ENCODE results near the gene CNTN5. TPM values are rescaled to one million over a fixed set of nuclear protein-coding genes. Genes with fewer than 3 reads are reported as not detected.

CNTN5 gene
- total and polyA plus RNA-seq, 10 of the 15 experiments (the other 5 are each of a cell fraction or from before 2014, with no cell fraction given): 0.01 TPM; not detected in 9

DNA sequence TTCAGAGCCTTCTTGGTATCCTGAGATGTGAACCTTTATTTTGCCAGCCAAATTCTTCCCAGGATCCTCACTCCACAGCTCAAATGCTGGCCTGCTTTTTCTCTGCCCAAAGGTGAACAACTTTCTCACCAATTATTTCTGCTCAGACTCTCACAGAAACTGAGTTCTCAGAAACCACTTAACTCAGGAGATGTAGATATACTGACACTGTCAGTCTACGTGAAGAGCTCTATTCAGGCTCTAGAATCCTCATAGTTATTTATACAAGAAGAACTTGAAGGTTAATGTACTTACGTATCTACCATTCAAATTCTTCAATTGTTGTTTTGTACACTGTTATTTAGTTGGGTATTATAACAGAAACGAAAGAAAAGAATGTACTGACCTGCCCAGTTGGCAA, 666.1 kb downstream of the CNTN5 start:
- Histone ChIP-seq H4K20me1 (ENCODE audit: control insufficient read depth, insufficient read depth) (no peaks in the 10 kb centered on the region), H2AFZ (ENCODE audit: control insufficient read depth, low read depth, low read length) (no peak overlapping the region), H3K9me3 (replicated peaks; ENCODE audit: control insufficient read depth, insufficient read depth, low read length) (no peaks in the 10 kb centered on the region), H3K4me2 (ENCODE audit: control insufficient read depth, insufficient read depth) (no peak overlapping the region), H3K4me1 (ENCODE audit: control insufficient read depth, insufficient read depth, low read length) (no peaks in the 10 kb centered on the region), H3K27me3 (replicated peaks in 1 of 2; ENCODE audit: control insufficient read depth in 2 of 2, insufficient read depth in 2 of 2, low read length in 1 of 2) (no peaks in the 10 kb centered on the region), H3K9ac (ENCODE audit: control insufficient read depth, insufficient read depth, low read length) (no peak overlapping the region), H3K79me2 (ENCODE audit: control insufficient read depth, insufficient read depth, low read length) (no peaks in the 10 kb centered on the region), H3K27ac (ENCODE audit: control insufficient read depth, insufficient read depth) (no peak overlapping the region), H3K4me3 (no peak overlapping the region), H3K36me3 (ENCODE audit: control insufficient read depth in 2 of 2, insufficient read depth in 2 of 2, low read length in 1 of 2) (no peaks in the 10 kb centered on the region)
- ATAC-seq: no peak
- POLR2A ChIA-PET: no interaction called here
- BruUV-seq (replicated peaks): no TSS peak
- intact Hi-C loops (cut with micrococcal nuclease; ENCODE audit: unreplicated experiment) (no loop called here), in situ Hi-C loops (cut with MboI) (no loop called here)
- RAD21 ChIA-PET (ENCODE audit: unreplicated experiment): interaction anchor here (1.1 to 2.2 kb wide), 7 partner anchors 50 to 671 kb away, joined by 3 to 8 read pairs (median 4); no protein-coding TSS in a partner anchor
- FAIRE-seq: no peak
- WGBS (ENCODE audit: insufficient coverage, insufficient replicate concordance, low lambda C conversion rate, missing lambda C conversion rate): 28% methylated on average over 3 of the region's 3 CpGs
- CTCF ChIA-PET: interaction anchor here (0.8 to 2.3 kb wide), 16 partner anchors 14 to 673 kb away, joined by 3 to 7 read pairs (median 4); no protein-coding TSS in a partner anchor
- TF ChIP-seq, protein P1, sequence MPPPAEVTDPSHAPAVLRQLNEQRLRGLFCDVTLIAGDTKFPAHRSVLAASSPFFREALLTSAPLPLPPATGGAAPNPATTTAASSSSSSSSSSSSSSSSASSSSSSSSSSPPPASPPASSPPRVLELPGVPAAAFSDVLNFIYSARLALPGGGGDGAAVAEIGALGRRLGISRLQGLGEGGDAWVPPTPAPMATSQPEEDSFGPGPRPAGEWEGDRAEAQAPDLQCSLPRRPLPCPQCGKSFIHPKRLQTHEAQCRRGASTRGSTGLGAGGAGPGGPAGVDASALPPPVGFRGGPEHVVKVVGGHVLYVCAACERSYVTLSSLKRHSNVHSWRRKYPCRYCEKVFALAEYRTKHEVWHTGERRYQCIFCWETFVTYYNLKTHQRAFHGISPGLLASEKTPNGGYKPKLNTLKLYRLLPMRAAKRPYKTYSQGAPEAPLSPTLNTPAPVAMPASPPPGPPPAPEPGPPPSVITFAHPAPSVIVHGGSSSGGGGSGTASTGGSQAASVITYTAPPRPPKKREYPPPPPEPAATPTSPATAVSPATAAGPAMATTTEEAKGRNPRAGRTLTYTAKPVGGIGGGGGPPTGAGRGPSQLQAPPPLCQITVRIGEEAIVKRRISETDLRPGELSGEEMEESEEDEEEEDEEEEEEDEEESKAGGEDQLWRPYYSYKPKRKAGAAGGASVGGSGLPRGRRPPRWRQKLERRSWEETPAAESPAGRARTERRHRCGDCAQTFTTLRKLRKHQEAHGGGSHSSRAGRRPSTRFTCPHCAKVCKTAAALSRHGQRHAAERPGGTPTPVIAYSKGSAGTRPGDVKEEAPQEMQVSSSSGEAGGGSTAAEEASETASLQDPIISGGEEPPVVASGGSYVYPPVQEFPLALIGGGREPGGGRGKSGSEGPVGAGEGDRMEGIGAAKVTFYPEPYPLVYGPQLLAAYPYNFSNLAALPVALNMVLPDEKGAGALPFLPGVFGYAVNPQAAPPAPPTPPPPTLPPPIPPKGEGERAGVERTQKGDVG (CRISPR knock-in tag; IDR thresholded peaks at IDR 0.05): no peak
- TF ChIP-seq PAX8 (IDR thresholded peaks at IDR 0.05) (no peak), ZSCAN29 (IDR thresholded peaks at IDR 0.05) (no peak)
- TF ChIP-seq, protein P2, sequence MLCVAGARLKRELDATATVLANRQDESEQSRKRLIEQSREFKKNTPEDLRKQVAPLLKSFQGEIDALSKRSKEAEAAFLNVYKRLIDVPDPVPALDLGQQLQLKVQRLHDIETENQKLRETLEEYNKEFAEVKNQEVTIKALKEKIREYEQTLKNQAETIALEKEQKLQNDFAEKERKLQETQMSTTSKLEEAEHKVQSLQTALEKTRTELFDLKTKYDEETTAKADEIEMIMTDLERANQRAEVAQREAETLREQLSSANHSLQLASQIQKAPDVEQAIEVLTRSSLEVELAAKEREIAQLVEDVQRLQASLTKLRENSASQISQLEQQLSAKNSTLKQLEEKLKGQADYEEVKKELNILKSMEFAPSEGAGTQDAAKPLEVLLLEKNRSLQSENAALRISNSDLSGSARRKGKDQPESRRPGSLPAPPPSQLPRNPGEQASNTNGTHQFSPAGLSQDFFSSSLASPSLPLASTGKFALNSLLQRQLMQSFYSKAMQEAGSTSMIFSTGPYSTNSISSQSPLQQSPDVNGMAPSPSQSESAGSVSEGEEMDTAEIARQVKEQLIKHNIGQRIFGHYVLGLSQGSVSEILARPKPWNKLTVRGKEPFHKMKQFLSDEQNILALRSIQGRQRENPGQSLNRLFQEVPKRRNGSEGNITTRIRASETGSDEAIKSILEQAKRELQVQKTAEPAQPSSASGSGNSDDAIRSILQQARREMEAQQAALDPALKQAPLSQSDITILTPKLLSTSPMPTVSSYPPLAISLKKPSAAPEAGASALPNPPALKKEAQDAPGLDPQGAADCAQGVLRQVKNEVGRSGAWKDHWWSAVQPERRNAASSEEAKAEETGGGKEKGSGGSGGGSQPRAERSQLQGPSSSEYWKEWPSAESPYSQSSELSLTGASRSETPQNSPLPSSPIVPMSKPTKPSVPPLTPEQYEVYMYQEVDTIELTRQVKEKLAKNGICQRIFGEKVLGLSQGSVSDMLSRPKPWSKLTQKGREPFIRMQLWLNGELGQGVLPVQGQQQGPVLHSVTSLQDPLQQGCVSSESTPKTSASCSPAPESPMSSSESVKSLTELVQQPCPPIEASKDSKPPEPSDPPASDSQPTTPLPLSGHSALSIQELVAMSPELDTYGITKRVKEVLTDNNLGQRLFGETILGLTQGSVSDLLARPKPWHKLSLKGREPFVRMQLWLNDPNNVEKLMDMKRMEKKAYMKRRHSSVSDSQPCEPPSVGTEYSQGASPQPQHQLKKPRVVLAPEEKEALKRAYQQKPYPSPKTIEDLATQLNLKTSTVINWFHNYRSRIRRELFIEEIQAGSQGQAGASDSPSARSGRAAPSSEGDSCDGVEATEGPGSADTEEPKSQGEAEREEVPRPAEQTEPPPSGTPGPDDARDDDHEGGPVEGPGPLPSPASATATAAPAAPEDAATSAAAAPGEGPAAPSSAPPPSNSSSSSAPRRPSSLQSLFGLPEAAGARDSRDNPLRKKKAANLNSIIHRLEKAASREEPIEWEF (IDR thresholded peaks at IDR 0.05; ENCODE audit: insufficient replicate concordance, low read depth, low read length): no peak
- TF ChIP-seq, protein P3, sequence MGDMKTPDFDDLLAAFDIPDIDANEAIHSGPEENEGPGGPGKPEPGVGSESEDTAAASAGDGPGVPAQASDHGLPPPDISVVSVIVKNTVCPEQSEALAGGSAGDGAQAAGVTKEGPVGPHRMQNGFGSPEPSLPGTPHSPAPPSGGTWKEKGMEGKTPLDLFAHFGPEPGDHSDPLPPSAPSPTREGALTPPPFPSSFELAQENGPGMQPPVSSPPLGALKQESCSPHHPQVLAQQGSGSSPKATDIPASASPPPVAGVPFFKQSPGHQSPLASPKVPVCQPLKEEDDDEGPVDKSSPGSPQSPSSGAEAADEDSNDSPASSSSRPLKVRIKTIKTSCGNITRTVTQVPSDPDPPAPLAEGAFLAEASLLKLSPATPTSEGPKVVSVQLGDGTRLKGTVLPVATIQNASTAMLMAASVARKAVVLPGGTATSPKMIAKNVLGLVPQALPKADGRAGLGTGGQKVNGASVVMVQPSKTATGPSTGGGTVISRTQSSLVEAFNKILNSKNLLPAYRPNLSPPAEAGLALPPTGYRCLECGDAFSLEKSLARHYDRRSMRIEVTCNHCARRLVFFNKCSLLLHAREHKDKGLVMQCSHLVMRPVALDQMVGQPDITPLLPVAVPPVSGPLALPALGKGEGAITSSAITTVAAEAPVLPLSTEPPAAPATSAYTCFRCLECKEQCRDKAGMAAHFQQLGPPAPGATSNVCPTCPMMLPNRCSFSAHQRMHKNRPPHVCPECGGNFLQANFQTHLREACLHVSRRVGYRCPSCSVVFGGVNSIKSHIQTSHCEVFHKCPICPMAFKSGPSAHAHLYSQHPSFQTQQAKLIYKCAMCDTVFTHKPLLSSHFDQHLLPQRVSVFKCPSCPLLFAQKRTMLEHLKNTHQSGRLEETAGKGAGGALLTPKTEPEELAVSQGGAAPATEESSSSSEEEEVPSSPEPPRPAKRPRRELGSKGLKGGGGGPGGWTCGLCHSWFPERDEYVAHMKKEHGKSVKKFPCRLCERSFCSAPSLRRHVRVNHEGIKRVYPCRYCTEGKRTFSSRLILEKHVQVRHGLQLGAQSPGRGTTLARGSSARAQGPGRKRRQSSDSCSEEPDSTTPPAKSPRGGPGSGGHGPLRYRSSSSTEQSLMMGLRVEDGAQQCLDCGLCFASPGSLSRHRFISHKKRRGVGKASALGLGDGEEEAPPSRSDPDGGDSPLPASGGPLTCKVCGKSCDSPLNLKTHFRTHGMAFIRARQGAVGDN (IDR thresholded peaks at IDR 0.05): no peak
- SMC1A ChIA-PET (ENCODE audit: uncharacterized antibody, unreplicated experiment): interaction anchor here (0.9 to 2.9 kb wide), 25 partner anchors 10 to 1564 kb away, joined by 3 to 11 read pairs (median 4); no protein-coding TSS in a partner anchor
- no peak for DNase-seq (ENCODE audit: low read depth, low spot score)
